HEK293 (cell line): ENCODE results near the gene SLC2A9.

Source experiments
- CTCF ChIA-PET: fragments of 350-600 bp; formaldehyde crosslinking; extraction: SDS; loops from one replicate; lab custom pipeline; 2021; ENCODE audit warnings: antibody characterized with exemption; lab: Yijun Ruan, JAX
- POLR2A ChIA-PET: fragments of 300-600 bp; formaldehyde crosslinking; extraction: SDS; loops from one replicate; lab custom pipeline; 2020; ENCODE audit warnings: antibody characterized with exemption, inconsistent platforms; lab: Yijun Ruan, JAX
- H3K27ac ChIP-seq: fragments of 200-500 bp; sonication (Bioruptor generic); 2 replicates; pipeline ENCODE4 v1.5.1; 2014; ENCODE audit warnings: low read depth, low read length, control low read depth, inconsistent platforms; ENCODE audit errors: extremely low read depth
- H3K36me3 ChIP-seq, 2 experiments: fragments of 200-500 bp in 1 of 2; sonication (Bioruptor generic) in 1 of 2; 1 replicate in 1 of 2; 2 replicates in 1 of 2; pipeline ENCODE4 v1.5.1; 2014 to 2017; ENCODE audit warnings: inconsistent platforms in 2 of 2, low read length in 2 of 2; ENCODE audit not compliant: control insufficient read depth in 2 of 2, insufficient read depth in 1 of 2
- H3K4me1 ChIP-seq: fragments of 200-500 bp; sonication (Bioruptor generic); 2 replicates; pipeline ENCODE4 v1.5.1; 2014; ENCODE audit warnings: mild to moderate bottlenecking, low read length, inconsistent platforms; ENCODE audit not compliant: control insufficient read depth, insufficient read depth
- H3K4me3 ChIP-seq: 2 replicates; pipeline ENCODE4 v1.5.1; 2011; ENCODE audit warnings: low read depth, mild to moderate bottlenecking, control low read depth, low read length, moderate library complexity
- H3K9me3 ChIP-seq: fragments of 200-500 bp; sonication (Bioruptor generic); 2 replicates; pipeline ENCODE4 v1.5.1; 2014; ENCODE audit warnings: low read depth, low read length, inconsistent platforms; ENCODE audit not compliant: control insufficient read depth, insufficient read depth
- FEZF1 ChIP-seq: fragments of 450-650 bp; formaldehyde crosslinking; IDR thresholded peaks from 2 replicates; pipeline ENCODE4 v1.5.1; 2016; ENCODE audit warnings: missing biosample characterization, missing genetic modification characterization
- GFI1B ChIP-seq: fragments of 450-650 bp; formaldehyde crosslinking; IDR thresholded peaks from 2 replicates; pipeline ENCODE4 v1.5.1; 2016; ENCODE audit warnings: missing biosample characterization, missing genetic modification characterization
- GLI4 ChIP-seq: fragments of 450-650 bp; formaldehyde crosslinking; IDR thresholded peaks from 2 replicates; pipeline ENCODE4 v1.5.1; 2016; ENCODE audit warnings: missing biosample characterization, missing genetic modification characterization
- KLF8 ChIP-seq: fragments of 450-650 bp; formaldehyde crosslinking; IDR thresholded peaks from 2 replicates; pipeline ENCODE4 v1.5.1; 2016; ENCODE audit warnings: missing biosample characterization, missing genetic modification characterization
- OSR2 ChIP-seq: fragments of 450-650 bp; formaldehyde crosslinking; IDR thresholded peaks from 2 replicates; pipeline ENCODE4 v1.5.1; 2016; ENCODE audit warnings: missing biosample characterization, missing genetic modification characterization
- RBAK ChIP-seq: fragments of 450-650 bp; formaldehyde crosslinking; IDR thresholded peaks from 2 replicates; pipeline ENCODE4 v1.5.1; 2016; ENCODE audit warnings: missing biosample characterization, missing genetic modification characterization
- REST ChIP-seq: fragments of 450-650 bp; formaldehyde crosslinking; IDR thresholded peaks from 2 replicates; pipeline ENCODE4 v1.5.1; 2016; ENCODE audit warnings: missing biosample characterization, missing genetic modification characterization
- TRIM28 ChIP-seq: IDR thresholded peaks from 2 replicates; pipeline ENCODE4 v1.6.1; 2011; ENCODE audit warnings: low read length, control low read depth, borderline replicate concordance
- ZBTB1 ChIP-seq: fragments of 450-650 bp; formaldehyde crosslinking; IDR thresholded peaks from 2 replicates; pipeline ENCODE4 v1.5.1; 2016; ENCODE audit warnings: missing biosample characterization, missing genetic modification characterization
- ZBTB11 ChIP-seq: fragments of 450-650 bp; formaldehyde crosslinking; conservative IDR thresholded peaks from 2 replicates; pipeline ENCODE4 v1.5.1; 2016; ENCODE audit warnings: low read depth, missing biosample characterization, missing genetic modification characterization
- ZBTB17 ChIP-seq: fragments of 450-650 bp; formaldehyde crosslinking; IDR thresholded peaks from 2 replicates; pipeline ENCODE4 v1.5.1; 2016; ENCODE audit warnings: missing biosample characterization, missing genetic modification characterization
- ZBTB6 ChIP-seq: fragments of 450-650 bp; formaldehyde crosslinking; IDR thresholded peaks from 2 replicates; pipeline ENCODE4 v1.5.1; 2017; ENCODE audit warnings: missing biosample characterization, missing genetic modification characterization
- ZNF157 ChIP-seq: fragments of 450-650 bp; formaldehyde crosslinking; IDR thresholded peaks from 2 replicates; pipeline ENCODE4 v1.5.1; 2016; ENCODE audit warnings: missing biosample characterization, missing genetic modification characterization
- ZNF174 ChIP-seq: fragments of 450-650 bp; formaldehyde crosslinking; IDR thresholded peaks from 2 replicates; pipeline ENCODE4 v1.5.0; 2017; ENCODE audit warnings: missing biosample characterization, mild to moderate bottlenecking, missing genetic modification characterization
- ZNF223 ChIP-seq: fragments of 450-650 bp; formaldehyde crosslinking; IDR thresholded peaks from 2 replicates; pipeline ENCODE4 v1.5.1; 2016; ENCODE audit warnings: missing biosample characterization, missing genetic modification characterization
- ZNF426 ChIP-seq: fragments of 450-650 bp; formaldehyde crosslinking; IDR thresholded peaks from 2 replicates; pipeline ENCODE4 v1.5.1; 2017; ENCODE audit warnings: missing biosample characterization, missing genetic modification characterization, mild to moderate bottlenecking, inconsistent platforms, moderate library complexity
- ZNF449 ChIP-seq: fragments of 450-650 bp; formaldehyde crosslinking; IDR thresholded peaks from 2 replicates; pipeline ENCODE4 v1.5.1; 2017; ENCODE audit warnings: missing biosample characterization, mild to moderate bottlenecking, missing genetic modification characterization, moderate library complexity
- ZNF510 ChIP-seq: fragments of 450-650 bp; formaldehyde crosslinking; IDR thresholded peaks from 2 replicates; pipeline ENCODE4 v1.5.1; 2018; ENCODE audit warnings: mild to moderate bottlenecking, missing genetic modification characterization, missing biosample characterization; ENCODE audit not compliant: insufficient replicate concordance
- ZNF514 ChIP-seq: fragments of 450-650 bp; formaldehyde crosslinking; IDR thresholded peaks from 2 replicates; pipeline ENCODE4 v1.5.1; 2016; ENCODE audit warnings: missing biosample characterization, missing genetic modification characterization
- ZNF548 ChIP-seq: fragments of 450-650 bp; formaldehyde crosslinking; IDR thresholded peaks from 2 replicates; pipeline ENCODE4 v1.5.1; 2016; ENCODE audit warnings: missing biosample characterization, missing genetic modification characterization
- ZNF561 ChIP-seq: fragments of 450-650 bp; IDR thresholded peaks from 2 replicates; pipeline ENCODE4 v1.5.1; 2018; ENCODE audit warnings: missing biosample characterization, missing genetic modification characterization, borderline replicate concordance
- ZNF701 ChIP-seq: fragments of 450-650 bp; formaldehyde crosslinking; IDR thresholded peaks from 2 replicates; pipeline ENCODE4 v1.5.1; 2016; ENCODE audit warnings: missing biosample characterization, missing genetic modification characterization
- ZNF776 ChIP-seq: fragments of 450-650 bp; formaldehyde crosslinking; IDR thresholded peaks from 2 replicates; pipeline ENCODE4 v1.5.0; 2017; ENCODE audit warnings: missing biosample characterization, missing genetic modification characterization, borderline replicate concordance
- ZNF785 ChIP-seq: fragments of 450-650 bp; formaldehyde crosslinking; IDR thresholded peaks from 2 replicates; pipeline ENCODE4 v1.5.1; 2016; ENCODE audit warnings: missing biosample characterization, missing genetic modification characterization
- ZSCAN30 ChIP-seq: fragments of 450-650 bp; IDR thresholded peaks from 2 replicates; pipeline ENCODE4 v1.5.1; 2018; ENCODE audit warnings: missing biosample characterization, mild to moderate bottlenecking, missing genetic modification characterization, moderate library complexity

SLC2A9 gene

GRCh38 chr4:9989918-9990635, 31.2 kb downstream of the SLC2A9 start:
- Histone ChIP-seq H3K27ac (no peak overlapping the region), H3K9me3 (no peaks in the 10 kb centered on the region), H3K4me1 (no peaks in the 10 kb centered on the region), H3K36me3 (no peaks in the 10 kb centered on the region), H3K4me3 (no peak overlapping the region)
- CTCF ChIA-PET: no interaction called here
- POLR2A ChIA-PET: no interaction called here
- TF ChIP-seq ZNF514 (no peak), ZNF561 (tag by site-specific recombination) (no peak), ZNF701 (no peak), ZBTB1 (no peak), ZNF785 (tag by site-specific recombination) (no peak), GFI1B (tag by site-specific recombination) (no peak), ZNF157 (no peak), ZNF174 (no peak), ZBTB6 (tag by site-specific recombination) (no peak)
- TF ChIP-seq, all 188 proteins: peak for 0

GRCh38 chr4:9988933-9989332, 32.4 kb downstream of the SLC2A9 start:
- TF ChIP-seq ZNF449 (tag by site-specific recombination): no peak
- TF ChIP-seq KLF8: no peak
- TF ChIP-seq GLI4 (tag by site-specific recombination): no peak
- no peak for TF ChIP-seq TRIM28
- TF ChIP-seq ZNF510: no peak
- no peak for TF ChIP-seq ZNF548 (tag by site-specific recombination)
- Histone ChIP-seq H3K4me1 (no peaks in the 10 kb centered on the region), H3K9me3 (no peaks in the 10 kb centered on the region), H3K4me3 (no peak overlapping the region), H3K36me3 (no peaks in the 10 kb centered on the region), H3K27ac (no peak overlapping the region)
- ChIA-PET CTCF (no interaction called here), POLR2A (no interaction called here)

GRCh38 chr4:9988363-9988749, 32.9 kb downstream of the SLC2A9 start:
- Histone ChIP-seq H3K4me3 (no peak overlapping the region), H3K27ac (no peak overlapping the region), H3K9me3 (no peaks in the 10 kb centered on the region), H3K36me3 (no peaks in the 10 kb centered on the region), H3K4me1 (no peaks in the 10 kb centered on the region)
- ChIA-PET CTCF (no interaction called here), POLR2A (no interaction called here)
- no peak for TF ChIP-seq ZSCAN30 (tag by site-specific recombination)
- TF ChIP-seq RBAK: no peak
- no peak for TF ChIP-seq FEZF1 (tag by site-specific recombination)
- no peak for TF ChIP-seq ZNF223 (tag by site-specific recombination)
- no peak for TF ChIP-seq ZNF426
- TF ChIP-seq OSR2: no peak
- no peak for TF ChIP-seq REST (tag by site-specific recombination)
- no peak for TF ChIP-seq ZBTB11 (tag by site-specific recombination)
- TF ChIP-seq KLF8: no peak
- TF ChIP-seq ZBTB17: no peak
- no peak for TF ChIP-seq ZNF776 (tag by site-specific recombination)
